ENCODE data around the gene RPS24. TPM values are rescaled to one million over a fixed set of nuclear protein-coding genes. Genes with fewer than 3 reads are reported as not detected.

RPS24 gene
- polyA plus RNA-seq, 1 donor (not counting 4 experiments of a cell fraction or from before 2014, with no cell fraction given) = 5,180 TPM

GRCh38 chr10:78082636-78083035 is 49.0 kb downstream of the RPS24 start:
- no peak for DNase-seq (ENCODE audit: low read depth, low spot score)

More at GRCh38 chr10:78082636-78083035, 49.0 kb downstream of the RPS24 start:
- H3K4me3 ChIP-seq (ENCODE audit: control insufficient read depth in 2 of 3, extremely low read depth in 1 of 3, insufficient read depth in 2 of 3, low read depth in 1 of 3, low read length in 3 of 3) = no peak overlapping the region
- TF ChIP-seq CTCF (optimal IDR thresholded peaks at IDR 0.05 in 1 of 3, IDR thresholded peaks at IDR 0.05 in 1 of 3, conservative IDR thresholded peaks at IDR 0.05 in 1 of 3; ENCODE audit: extremely low read depth in 1 of 3, insufficient read depth in 2 of 3, low read length in 3 of 3) (no peak), EZH2 (IDR thresholded peaks at IDR 0.05; ENCODE audit: low read length) (no peak)
- H3K4me2 ChIP-seq (ENCODE audit: control insufficient read depth, extremely low read depth, insufficient read depth, low read depth, low read length) = no peak overlapping the region
- no peaks in the 10 kb centered on the region for H3K79me2 ChIP-seq (ENCODE audit: control insufficient read depth, insufficient read depth, low read length)
- no peak overlapping the region for H3K27ac ChIP-seq (ENCODE audit: control insufficient read depth, insufficient read depth, low read length)
- FAIRE-seq = no peak
- H3K9me3 ChIP-seq (ENCODE audit: control insufficient read depth, low read depth, low read length) = no peaks in the 10 kb centered on the region
- H3K4me1 ChIP-seq (ENCODE audit: control insufficient read depth, extremely low read depth, insufficient read depth, low read length) = no peaks in the 10 kb centered on the region
- H4K20me1 ChIP-seq (ENCODE audit: control insufficient read depth, extremely low read depth, insufficient read depth, low read length) = no peaks in the 10 kb centered on the region
- no peaks in the 10 kb centered on the region for H3K9me1 ChIP-seq (ENCODE audit: control insufficient read depth, extremely low read depth, insufficient read depth, low read length)
- dilution Hi-C loops (cut with MboI; ENCODE audit: extremely low pct_ligation_motif_present, low sequenced_read_pairs) = no loop called here
- no peaks in the 10 kb centered on the region for H3K36me3 ChIP-seq (ENCODE audit: control insufficient read depth in 2 of 2, extremely low read depth in 1 of 2, insufficient read depth in 2 of 2, low read length in 2 of 2)
- no peaks in the 10 kb centered on the region for H3K27me3 ChIP-seq (ENCODE audit: control insufficient read depth, extremely low read depth, insufficient read depth, low read length)
- H2AFZ ChIP-seq (ENCODE audit: control insufficient read depth, low read length) = no peak overlapping the region
- no peak overlapping the region for H3K9ac ChIP-seq (ENCODE audit: control insufficient read depth, extremely low read depth, insufficient read depth, low read length)

Other genes starting within 250 kb of the RPS24 start
- 9.5 to 35.9 TPM (median 17.2 TPM) in 3 replicates for gene DLG5, start 107.1 kb upstream of the RPS24 start, polyA plus RNA-seq
- gene POLR3A, start 4.3 kb upstream of the RPS24 start, polyA plus RNA-seq = 15.2 to 18.3 TPM (median 15.5 TPM) in 3 replicates

Measured in keratinocyte (primary cell).